Measurements from ENCODE around the gene TAF11L2.
"Not testable (repeated sequence)": the region's sequence is repeated elsewhere in the genome, so short reads cannot be mapped to it uniquely, and the experiment has no call there.

Gene TAF11L2

DNA sequence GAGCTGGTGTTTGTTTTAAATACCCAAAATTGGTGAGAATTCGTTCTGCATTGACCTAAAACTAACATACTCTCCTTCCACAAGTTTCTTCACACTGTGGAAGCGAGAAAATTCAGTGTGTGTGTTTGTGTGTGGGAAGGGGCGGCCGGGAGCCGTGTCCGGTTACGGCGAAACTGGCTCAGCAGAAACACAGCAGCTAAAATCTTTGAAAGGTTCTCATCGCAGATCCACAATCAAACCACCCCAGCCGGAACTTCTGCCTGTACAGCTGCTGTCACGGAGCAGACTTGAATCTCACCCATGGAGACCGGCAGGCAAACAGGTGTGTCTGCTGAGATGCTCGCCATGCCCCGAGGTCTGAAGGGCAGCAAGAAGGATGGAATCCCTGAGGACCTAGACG, 26.9 kb downstream of the TAF11L2 start, which contains the start of gene TAF11L5:
Gene TAF11L5, plus strand, starts transcription at position 301 of the 400 bp plus-strand sequence.
- H3K27ac ChIP-seq: not testable (repeated sequence)

GRCh38 chr5:17526504-17526903, 28.5 kb downstream of the TAF11L2 start:
- not testable (repeated sequence) for H3K27ac ChIP-seq

DNA sequence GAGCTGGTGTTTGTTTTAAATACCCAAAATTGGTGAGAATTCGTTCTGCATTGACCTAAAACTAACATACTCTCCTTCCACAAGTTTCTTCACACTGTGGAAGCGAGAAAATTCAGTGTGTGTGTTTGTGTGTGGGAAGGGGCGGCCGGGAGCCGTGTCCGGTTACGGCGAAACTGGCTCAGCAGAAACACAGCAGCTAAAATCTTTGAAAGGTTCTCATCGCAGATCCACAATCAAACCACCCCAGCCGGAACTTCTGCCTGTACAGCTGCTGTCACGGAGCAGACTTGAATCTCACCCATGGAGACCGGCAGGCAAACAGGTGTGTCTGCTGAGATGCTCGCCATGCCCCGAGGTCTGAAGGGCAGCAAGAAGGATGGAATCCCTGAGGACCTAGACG, 30.3 kb downstream of the TAF11L2 start, which contains the start of gene TAF11L6:
Gene TAF11L6, plus strand, starts transcription at position 301 of the 400 bp plus-strand sequence.
- H3K27ac ChIP-seq: not testable (repeated sequence)

Measured in C4-2B (cell line).